ENCODE measurements around the gene ADO. TPM values are rescaled to one million over a fixed set of nuclear protein-coding genes. Genes with fewer than 3 reads are reported as not detected.

ADO gene
- polyA plus RNA-seq, 1 experiment = 7.8 TPM

GRCh38 chr10:62795100-62795499 lies 9.4 kb upstream of the ADO start:
- DNase-seq (ENCODE audit: low read depth) = no peak
- Histone ChIP-seq H3K4me3 (ENCODE audit: low read depth, low read length) (no peak overlapping the region), H3K27me3 (ENCODE audit: control insufficient read depth, insufficient read depth, low read length) (peaks cover 7% of the 10 kb centered on the region), H3K36me3 (ENCODE audit: control insufficient read depth, insufficient read depth, low read length) (no peaks in the 10 kb centered on the region)
- CTCF ChIA-PET = interaction anchor here (1.5 kb wide), 1 partner anchor 184 kb away, joined by 3 read pairs; no protein-coding TSS in a partner anchor
- TF ChIP-seq, protein P1, sequence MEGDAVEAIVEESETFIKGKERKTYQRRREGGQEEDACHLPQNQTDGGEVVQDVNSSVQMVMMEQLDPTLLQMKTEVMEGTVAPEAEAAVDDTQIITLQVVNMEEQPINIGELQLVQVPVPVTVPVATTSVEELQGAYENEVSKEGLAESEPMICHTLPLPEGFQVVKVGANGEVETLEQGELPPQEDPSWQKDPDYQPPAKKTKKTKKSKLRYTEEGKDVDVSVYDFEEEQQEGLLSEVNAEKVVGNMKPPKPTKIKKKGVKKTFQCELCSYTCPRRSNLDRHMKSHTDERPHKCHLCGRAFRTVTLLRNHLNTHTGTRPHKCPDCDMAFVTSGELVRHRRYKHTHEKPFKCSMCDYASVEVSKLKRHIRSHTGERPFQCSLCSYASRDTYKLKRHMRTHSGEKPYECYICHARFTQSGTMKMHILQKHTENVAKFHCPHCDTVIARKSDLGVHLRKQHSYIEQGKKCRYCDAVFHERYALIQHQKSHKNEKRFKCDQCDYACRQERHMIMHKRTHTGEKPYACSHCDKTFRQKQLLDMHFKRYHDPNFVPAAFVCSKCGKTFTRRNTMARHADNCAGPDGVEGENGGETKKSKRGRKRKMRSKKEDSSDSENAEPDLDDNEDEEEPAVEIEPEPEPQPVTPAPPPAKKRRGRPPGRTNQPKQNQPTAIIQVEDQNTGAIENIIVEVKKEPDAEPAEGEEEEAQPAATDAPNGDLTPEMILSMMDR (IDR thresholded peaks at IDR 0.05; ENCODE audit: insufficient read depth, low read depth, low read length) = no peak
- POLR2A ChIA-PET = no interaction called here

GRCh38 chr10:62795762-62796161 lies 8.8 kb upstream of the ADO start:
- Histone ChIP-seq H3K27me3 (ENCODE audit: control insufficient read depth, insufficient read depth, low read length) (peaks cover 7% of the 10 kb centered on the region), H3K36me3 (ENCODE audit: control insufficient read depth, insufficient read depth, low read length) (no peaks in the 10 kb centered on the region), H3K4me3 (ENCODE audit: low read depth, low read length) (no peak overlapping the region)
- no peak for DNase-seq (ENCODE audit: low read depth)
- TF ChIP-seq, protein P1 (IDR thresholded peaks at IDR 0.05; ENCODE audit: insufficient read depth, low read depth, low read length) = no peak
- POLR2A ChIA-PET = no interaction called here
- CTCF ChIA-PET = interaction anchor here (1.0 kb wide), 1 partner anchor 16 kb away, joined by 3 read pairs; no protein-coding TSS in a partner anchor

- CTCF ChIA-PET = no interaction called here
- DNase-seq (ENCODE audit: low read depth) = no peak
- peaks cover 7% of the 10 kb centered on the region for H3K27me3 ChIP-seq (ENCODE audit: control insufficient read depth, insufficient read depth, low read length)
- TF ChIP-seq, protein P1 (IDR thresholded peaks at IDR 0.05; ENCODE audit: insufficient read depth, low read depth, low read length) = no peak
- no peak overlapping the region for H3K4me3 ChIP-seq (ENCODE audit: low read depth, low read length)
- no peaks in the 10 kb centered on the region for H3K36me3 ChIP-seq (ENCODE audit: control insufficient read depth, insufficient read depth, low read length)
- POLR2A ChIA-PET = no interaction called here
Measured at GRCh38 chr10:62796896-62797295, 7.6 kb upstream of the ADO start.

DNA sequence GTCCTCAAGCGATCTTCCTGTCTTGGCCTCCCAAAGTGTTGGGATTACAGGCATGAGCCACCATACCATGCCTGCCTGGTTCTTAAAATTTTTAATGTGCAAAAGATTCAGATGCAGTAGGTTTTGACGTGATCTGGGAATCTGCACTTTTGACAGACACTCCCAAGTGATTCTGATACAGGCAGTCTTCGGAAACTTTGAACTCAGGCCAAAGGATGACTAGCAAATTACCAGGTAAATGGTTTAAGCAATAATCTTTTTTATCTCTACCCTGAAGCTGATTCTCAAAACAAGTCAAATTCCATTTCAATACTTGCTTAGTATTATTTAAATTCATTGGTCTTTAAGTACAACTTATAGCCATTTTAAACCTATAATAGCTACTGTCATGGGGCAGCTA lies 2.6 kb upstream of the ADO start:
- CTCF ChIA-PET = interaction anchor here (0.6 kb wide), 1 partner anchor 560 kb away, joined by 3 read pairs; no protein-coding TSS in a partner anchor
- TF ChIP-seq, protein P1 (IDR thresholded peaks at IDR 0.05; ENCODE audit: insufficient read depth, low read depth, low read length) = no peak
- Histone ChIP-seq H3K27me3 (ENCODE audit: control insufficient read depth, insufficient read depth, low read length) (peaks cover 4% of the 10 kb centered on the region; the same call in 1 of the 2 replicates), H3K36me3 (ENCODE audit: control insufficient read depth, insufficient read depth, low read length) (no peaks in the 10 kb centered on the region), H3K4me3 (ENCODE audit: low read depth, low read length) (no peak overlapping the region)
- POLR2A ChIA-PET = no interaction called here
- DNase-seq (ENCODE audit: low read depth) = no peak

DNA sequence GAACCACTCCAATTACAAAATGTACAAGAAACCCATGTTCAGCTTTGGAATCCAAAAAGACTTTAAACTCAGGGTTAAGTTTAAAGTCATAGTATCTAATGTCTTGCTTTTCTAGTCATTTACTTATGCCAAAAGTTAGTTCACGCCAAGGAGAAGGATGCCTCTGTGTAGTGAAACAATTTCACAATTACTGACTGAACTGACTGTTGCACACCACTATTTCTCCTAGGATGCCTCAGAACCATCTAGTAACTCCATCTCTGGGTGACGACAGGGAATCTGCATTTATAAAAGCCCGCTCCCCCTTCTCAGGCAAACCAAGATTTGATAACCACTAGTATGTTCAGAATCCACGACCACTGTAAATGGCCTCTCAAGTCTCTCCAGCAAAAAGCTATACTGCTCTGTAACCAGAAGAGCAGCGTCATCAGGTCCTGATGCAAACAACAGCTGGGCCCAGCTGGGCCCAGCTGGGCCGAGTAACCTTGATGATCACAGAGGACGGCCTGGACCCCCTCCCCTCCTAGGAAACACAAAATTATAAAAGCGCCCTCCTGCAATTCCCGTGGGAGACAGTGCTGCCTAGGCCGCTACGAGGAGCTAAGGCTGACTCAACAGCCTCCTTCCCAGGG lies 680 bp upstream of the ADO start:
- ChIA-PET POLR2A (interaction anchor here (0.5 kb wide), 1 partner anchor 312 kb away, joined by 3 read pairs; no protein-coding TSS in a partner anchor), CTCF (interaction anchor here (1.1 to 2.0 kb wide), 5 partner anchors 11 to 210 kb away, joined by 3 to 15 read pairs (median 3); no protein-coding TSS in a partner anchor)
- DNase-seq (ENCODE audit: low read depth) = no peak

More for the DNA sequence above, 680 bp upstream of the ADO start:
- Histone ChIP-seq H3K36me3 (ENCODE audit: control insufficient read depth, insufficient read depth, low read length) (no peaks in the 10 kb centered on the region), H3K4me3 (ENCODE audit: low read depth, low read length) (peak overlapping the region; percentile 91), H3K27me3 (ENCODE audit: control insufficient read depth, insufficient read depth, low read length) (peaks cover 2% of the 10 kb centered on the region; the same call in 1 of the 2 replicates)
- TF ChIP-seq, protein P1 (IDR thresholded peaks at IDR 0.05; ENCODE audit: insufficient read depth, low read depth, low read length) = no peak

Data from BJ (cell line).